Measurements from ENCODE around the gene ZNF354B.
"Not testable (repeated sequence)": the region's sequence is repeated elsewhere in the genome, so short reads cannot be mapped to it uniquely, and the experiment has no call there.

The ZNF354B gene

DNA sequence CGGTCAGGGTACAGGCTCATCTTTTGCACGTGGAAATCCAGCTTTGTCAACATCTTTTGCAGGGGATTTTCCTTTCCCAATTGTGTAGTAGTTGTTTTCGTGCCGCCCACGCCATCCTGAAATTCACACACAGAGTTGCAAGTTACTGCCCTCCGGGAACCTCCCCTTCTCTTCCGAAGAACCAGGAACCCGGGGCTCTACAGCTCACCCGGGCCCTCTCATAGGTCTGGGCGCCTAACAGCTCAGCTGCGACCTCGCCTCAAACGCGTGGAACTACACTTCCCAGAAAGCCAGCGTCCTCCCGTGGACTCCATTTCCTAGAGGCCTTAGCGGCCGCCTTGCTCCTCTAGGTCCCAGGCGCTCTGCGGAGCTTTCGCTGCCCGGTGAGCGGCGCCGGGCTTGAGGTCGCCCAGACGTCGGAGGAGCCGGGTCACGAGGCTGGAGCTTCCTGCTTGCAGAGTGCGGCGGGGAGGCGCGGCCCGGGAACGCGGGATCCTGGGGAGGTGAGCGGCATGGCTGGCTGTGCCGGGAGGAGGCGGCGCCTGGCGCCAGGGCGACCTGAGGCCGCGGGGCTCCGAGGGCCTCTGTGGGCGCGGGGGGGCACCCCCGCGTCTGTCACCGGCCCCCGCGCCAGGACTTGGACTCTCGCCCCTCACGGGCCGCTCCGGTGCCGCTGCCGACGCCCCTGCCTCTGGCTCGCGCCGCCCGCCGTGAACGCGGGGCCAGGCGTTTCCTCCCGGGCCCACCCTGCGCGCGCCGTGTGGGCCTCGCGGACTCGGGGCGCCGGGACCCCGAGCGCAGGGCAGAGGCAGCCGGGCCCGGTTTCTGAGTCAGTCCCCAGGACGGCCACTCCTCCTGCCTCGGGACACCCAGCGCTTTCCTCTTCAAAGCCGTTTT, at the start of gene ZNF354B:
TSS of gene ZNF354B (plus strand) at position 329 of the 897 bp plus-strand sequence. CDS start 1,095 bp downstream, outside the sequence.
- H3K36me3 Mint-ChIP-seq (ENCODE audit: low read depth), result peaks cover 27% of the 10 kb centered on the region
- peaks cover 31% of the 10 kb centered on the region for H3K4me1 Mint-ChIP-seq (ENCODE audit: low read depth)
- H3K27ac Mint-ChIP-seq, result peak within 1 kb of the TSS; percentile 75
- H3K9me3 Mint-ChIP-seq, result no peaks in the 10 kb centered on the region
- H3K4me3 Mint-ChIP-seq, result peak within 1 kb of the TSS; percentile 86
- peaks cover 4% of the 10 kb centered on the region for H3K27me3 Mint-ChIP-seq

DNA sequence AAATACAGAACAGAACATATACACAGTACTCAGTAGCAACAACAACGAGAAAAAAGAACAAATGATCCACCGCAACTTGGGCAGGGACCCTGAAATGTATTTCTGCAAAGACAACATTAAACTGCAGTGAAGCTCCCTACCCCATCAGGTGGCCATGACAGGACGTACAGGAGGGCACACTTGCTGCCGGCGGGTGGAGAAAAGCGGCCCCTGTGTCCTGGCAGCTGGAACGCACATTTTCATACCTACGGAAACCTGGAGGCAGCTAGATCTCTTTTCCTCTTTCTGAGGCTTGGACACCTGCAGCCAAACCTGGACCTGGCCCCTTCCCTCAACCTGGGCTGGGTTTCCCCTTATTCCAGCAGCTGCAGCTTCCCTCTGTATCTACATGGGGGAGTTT, 42.2 kb upstream of the ZNF354B start:
- H3K27ac Mint-ChIP-seq, result no peak overlapping the region
- no peak overlapping the region for H3K4me3 Mint-ChIP-seq
- H3K27me3 Mint-ChIP-seq, result peaks cover 8% of the 10 kb centered on the region
- no peaks in the 10 kb centered on the region for H3K4me1 Mint-ChIP-seq (ENCODE audit: low read depth)
- H3K36me3 Mint-ChIP-seq (ENCODE audit: low read depth), result no peaks in the 10 kb centered on the region
- no peaks in the 10 kb centered on the region for H3K9me3 Mint-ChIP-seq

DNA sequence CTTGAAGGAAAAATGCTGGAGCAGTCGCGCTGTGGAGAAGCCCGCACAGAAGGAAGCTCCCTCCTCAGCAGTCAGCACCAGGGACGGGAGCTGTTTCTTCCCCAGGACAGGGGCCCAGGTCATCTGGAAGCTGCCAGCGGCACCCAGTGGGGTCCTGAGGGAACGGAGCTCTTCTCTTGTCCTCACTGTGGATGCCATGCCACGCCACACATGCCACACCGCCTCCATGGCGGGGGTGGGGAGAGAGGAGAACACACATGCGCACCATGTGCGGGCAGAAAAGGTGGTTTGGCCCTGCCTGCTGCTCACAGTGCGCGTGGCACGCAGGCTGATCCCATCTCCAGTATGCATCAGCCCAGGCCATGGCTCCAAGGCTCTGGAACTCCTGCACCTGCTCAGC, 41.7 kb upstream of the ZNF354B start:
- H3K9me3 Mint-ChIP-seq, result no peaks in the 10 kb centered on the region
- no peaks in the 10 kb centered on the region for H3K36me3 Mint-ChIP-seq (ENCODE audit: low read depth)
- H3K27me3 Mint-ChIP-seq, result peaks cover 4% of the 10 kb centered on the region
- H3K4me1 Mint-ChIP-seq (ENCODE audit: low read depth), result no peaks in the 10 kb centered on the region
- no peak overlapping the region for H3K27ac Mint-ChIP-seq
- no peak overlapping the region for H3K4me3 Mint-ChIP-seq

GRCh38 chr5:178820001-178820400, 39.8 kb upstream of the ZNF354B start:
- Mint-ChIP-seq H3K27me3 (peaks cover 4% of the 10 kb centered on the region), H3K36me3 (ENCODE audit: low read depth) (no peaks in the 10 kb centered on the region), H3K27ac (no peak overlapping the region), H3K9me3 (no peaks in the 10 kb centered on the region), H3K4me1 (ENCODE audit: low read depth) (no peaks in the 10 kb centered on the region), H3K4me3 (no peak overlapping the region)

- Mint-ChIP-seq H3K27ac (no peak overlapping the region), H3K9me3 (no peaks in the 10 kb centered on the region), H3K4me3 (no peak overlapping the region), H3K4me1 (ENCODE audit: low read depth) (no peaks in the 10 kb centered on the region), H3K27me3 (peaks cover 4% of the 10 kb centered on the region), H3K36me3 (ENCODE audit: low read depth) (no peaks in the 10 kb centered on the region)
Measured at GRCh38 chr5:178825444-178825843, 34.3 kb upstream of the ZNF354B start.

- Mint-ChIP-seq H3K36me3 (ENCODE audit: low read depth) (no peaks in the 10 kb centered on the region), H3K27me3 (peaks cover 4% of the 10 kb centered on the region), H3K4me1 (ENCODE audit: low read depth) (no peaks in the 10 kb centered on the region), H3K9me3 (no peaks in the 10 kb centered on the region), H3K4me3 (no peak overlapping the region), H3K27ac (no peak overlapping the region)
Measured at GRCh38 chr5:178826216-178826615, 33.5 kb upstream of the ZNF354B start.

DNA sequence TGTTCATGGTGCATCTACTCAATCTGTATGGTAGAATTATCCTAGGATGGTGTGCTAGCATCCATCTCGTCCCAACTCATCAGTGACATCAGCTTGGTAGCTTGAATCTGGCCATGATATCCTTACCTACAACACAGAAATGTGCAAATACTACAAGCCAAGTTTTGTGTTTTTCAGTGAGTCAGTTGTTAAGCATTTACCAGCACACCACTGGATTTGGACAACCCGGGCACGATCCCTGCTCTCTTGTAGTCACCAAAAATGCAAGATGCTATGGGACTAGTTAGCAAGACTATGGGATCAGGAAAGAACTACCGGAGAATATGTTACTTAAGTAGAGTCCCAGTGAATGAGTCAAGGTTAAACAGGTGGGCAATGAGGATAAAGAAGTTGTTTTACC, 32.1 kb upstream of the ZNF354B start:
- no peaks in the 10 kb centered on the region for H3K4me1 Mint-ChIP-seq (ENCODE audit: low read depth)
- no peak overlapping the region for H3K27ac Mint-ChIP-seq
- H3K9me3 Mint-ChIP-seq, result no peaks in the 10 kb centered on the region

DNA sequence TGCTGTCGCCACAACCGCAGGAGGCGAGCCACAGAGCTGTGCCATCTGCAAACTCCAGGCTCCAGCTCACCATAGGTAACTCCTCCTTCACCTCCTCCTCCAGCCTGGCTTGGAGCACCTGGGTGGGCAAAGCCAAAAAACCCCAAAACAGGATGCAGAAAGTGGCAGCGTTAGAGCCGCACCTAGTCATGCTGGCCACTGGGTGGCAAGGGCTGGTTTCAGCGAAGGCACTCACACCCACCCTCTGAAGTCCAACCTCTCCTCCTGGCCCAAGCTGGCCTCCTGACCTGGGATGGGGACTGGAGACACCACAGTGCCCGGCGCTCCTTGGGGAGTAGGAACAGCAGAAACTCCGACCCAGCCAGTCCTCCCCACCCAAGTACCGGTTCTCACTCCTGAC, 28.7 kb upstream of the ZNF354B start:
- H3K4me3 Mint-ChIP-seq, result no peak overlapping the region
- peaks cover 3% of the 10 kb centered on the region for H3K27me3 Mint-ChIP-seq
- H3K9me3 Mint-ChIP-seq, result no peaks in the 10 kb centered on the region
- H3K36me3 Mint-ChIP-seq (ENCODE audit: low read depth), result no peaks in the 10 kb centered on the region
- no peaks in the 10 kb centered on the region for H3K4me1 Mint-ChIP-seq (ENCODE audit: low read depth)
- no peak overlapping the region for H3K27ac Mint-ChIP-seq

More for the DNA sequence above, 32.1 kb upstream of the ZNF354B start:
- no peak overlapping the region for H3K4me3 Mint-ChIP-seq
- no peaks in the 10 kb centered on the region for H3K36me3 Mint-ChIP-seq (ENCODE audit: low read depth)
- H3K27me3 Mint-ChIP-seq, result no peaks in the 10 kb centered on the region

DNA sequence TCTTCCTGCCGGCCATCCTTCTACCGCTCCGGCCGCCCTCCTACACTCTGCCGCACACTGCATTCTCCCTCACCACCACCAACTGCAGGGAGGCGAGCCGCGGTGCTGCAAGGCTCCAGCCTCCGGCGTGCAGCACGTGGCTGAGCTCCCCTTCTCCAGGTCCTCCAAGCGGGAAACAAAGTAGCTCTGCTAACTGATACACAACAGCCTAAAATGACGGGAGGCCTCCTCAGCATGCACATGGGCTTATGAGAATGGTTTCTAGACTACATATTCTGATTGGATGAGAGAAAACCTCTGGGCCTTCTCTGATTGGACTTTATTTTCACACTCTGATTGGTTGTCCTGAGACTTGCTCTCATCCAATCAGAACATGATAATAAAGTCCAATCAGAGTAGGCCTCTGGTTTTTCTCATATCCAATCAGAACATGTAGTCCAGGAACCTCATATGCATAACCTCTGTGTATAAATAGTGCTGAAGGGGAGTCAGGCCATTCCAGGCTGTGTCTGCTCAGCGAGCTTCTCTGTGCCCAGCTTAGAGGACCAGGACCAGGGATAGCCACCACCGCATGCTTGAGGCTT, 27.0 kb upstream of the ZNF354B start:
- no peaks in the 10 kb centered on the region for H3K9me3 Mint-ChIP-seq
- no peaks in the 10 kb centered on the region for H3K4me1 Mint-ChIP-seq (ENCODE audit: low read depth)
- no peak overlapping the region for H3K27ac Mint-ChIP-seq
- H3K36me3 Mint-ChIP-seq (ENCODE audit: low read depth), result no peaks in the 10 kb centered on the region
- peaks cover 3% of the 10 kb centered on the region for H3K27me3 Mint-ChIP-seq
- no peak overlapping the region for H3K4me3 Mint-ChIP-seq

DNA sequence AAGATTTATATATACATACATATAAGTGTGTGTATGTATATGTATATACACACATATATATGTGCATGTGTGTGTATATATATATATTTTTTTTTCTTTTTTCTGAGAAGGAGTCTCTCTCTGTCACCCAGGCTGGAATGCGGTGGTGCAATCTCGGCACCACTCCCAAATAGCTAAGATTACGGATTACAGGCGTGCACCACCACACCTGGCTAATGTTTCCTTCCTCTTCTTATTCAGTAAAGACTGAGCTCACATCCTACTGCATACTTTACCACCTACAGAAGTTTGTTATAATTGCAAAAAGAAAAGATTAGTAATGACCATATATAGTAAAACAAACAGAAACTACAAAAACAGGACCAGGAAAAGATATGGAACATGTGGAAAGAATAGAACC, 23.1 kb upstream of the ZNF354B start:
- no peak overlapping the region for H3K4me3 Mint-ChIP-seq
- H3K4me1 Mint-ChIP-seq (ENCODE audit: low read depth), result no peaks in the 10 kb centered on the region
- H3K27ac Mint-ChIP-seq, result no peak overlapping the region
- H3K9me3 Mint-ChIP-seq, result no peaks in the 10 kb centered on the region
- H3K27me3 Mint-ChIP-seq, result peaks cover 3% of the 10 kb centered on the region
- H3K36me3 Mint-ChIP-seq (ENCODE audit: low read depth), result no peaks in the 10 kb centered on the region

DNA sequence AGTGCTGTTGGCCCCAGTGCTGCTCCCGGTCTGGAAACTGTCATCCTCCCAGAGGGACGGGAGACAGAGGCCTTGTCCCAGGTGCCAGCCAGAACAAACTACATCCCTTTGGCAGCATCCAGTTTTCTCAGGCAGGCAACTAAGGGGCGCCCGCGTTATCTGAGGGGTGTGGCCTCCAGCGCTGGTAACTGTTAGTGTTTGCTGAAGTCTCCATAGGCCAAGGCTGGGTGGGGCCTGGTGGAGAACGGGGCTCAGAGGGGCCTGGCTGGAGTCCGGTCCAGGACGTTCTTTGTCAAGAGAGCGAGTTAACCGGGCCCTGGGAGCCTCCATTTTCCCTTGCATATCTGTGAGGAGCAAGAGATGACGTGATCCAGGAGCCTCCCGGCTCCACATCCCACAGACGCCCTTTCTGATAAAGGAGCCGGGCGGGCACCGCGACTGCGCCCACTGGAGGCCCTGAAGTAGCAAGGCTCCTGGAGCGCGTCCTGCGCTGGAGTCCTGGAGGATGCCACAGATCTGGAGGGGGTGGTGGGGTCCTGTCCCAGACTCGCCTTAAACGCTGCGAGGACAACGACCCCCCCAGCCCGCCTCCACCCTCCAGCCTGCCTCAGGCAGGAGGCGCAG, 20.9 kb upstream of the ZNF354B start:
- not testable (repeated sequence) for H3K9me3 Mint-ChIP-seq; H3K4me1 Mint-ChIP-seq (ENCODE audit: low read depth); H3K27me3 Mint-ChIP-seq; H3K36me3 Mint-ChIP-seq (ENCODE audit: low read depth); H3K4me3 Mint-ChIP-seq; H3K27ac Mint-ChIP-seq

DNA sequence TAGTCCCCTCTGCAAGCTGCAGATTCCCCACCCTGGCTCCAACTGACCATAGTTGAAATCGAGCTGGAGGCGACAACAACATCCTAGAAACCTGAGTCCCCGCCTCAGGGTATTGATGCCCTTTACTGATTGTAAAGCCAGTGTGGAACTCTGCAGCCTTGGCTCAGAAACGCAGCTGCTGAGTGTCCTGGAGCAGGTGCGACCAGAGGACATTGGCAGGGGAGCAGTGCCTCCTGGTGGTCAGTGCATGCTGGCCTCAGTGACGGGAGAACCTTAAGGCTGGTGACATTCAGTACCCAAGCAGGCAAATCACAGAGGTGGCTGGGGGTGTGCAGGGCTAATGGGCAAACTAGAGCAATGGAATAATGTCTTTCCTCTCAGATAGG, 20.4 kb upstream of the ZNF354B start:
- H3K27me3 Mint-ChIP-seq, result no peaks in the 10 kb centered on the region
- H3K4me3 Mint-ChIP-seq, result no peak overlapping the region
- H3K27ac Mint-ChIP-seq, result no peak overlapping the region
- no peaks in the 10 kb centered on the region for H3K4me1 Mint-ChIP-seq (ENCODE audit: low read depth)
- no peaks in the 10 kb centered on the region for H3K9me3 Mint-ChIP-seq
- no peaks in the 10 kb centered on the region for H3K36me3 Mint-ChIP-seq (ENCODE audit: low read depth)

DNA sequence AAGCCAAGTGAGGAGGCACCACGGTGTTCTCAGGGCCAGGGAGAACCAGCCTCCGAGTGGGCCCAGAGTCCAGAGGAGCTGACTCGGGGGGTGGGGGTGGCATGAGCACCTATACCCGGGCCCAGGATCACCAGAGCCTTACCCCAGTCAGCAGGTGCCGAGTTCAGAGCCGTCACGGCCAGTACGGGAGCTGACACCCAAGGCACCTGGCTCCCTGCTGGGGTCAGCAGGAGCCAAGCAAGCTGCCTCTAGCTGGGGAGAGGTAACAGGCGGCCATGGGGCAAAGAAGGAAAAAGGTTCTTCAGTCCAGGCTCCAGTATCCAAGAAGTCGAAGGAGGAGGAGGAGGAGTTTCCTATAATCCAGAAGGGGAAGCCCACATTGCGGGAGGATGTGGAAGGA, 19.4 kb upstream of the ZNF354B start:
- H3K27ac Mint-ChIP-seq; H3K9me3 Mint-ChIP-seq; H3K27me3 Mint-ChIP-seq; H3K4me1 Mint-ChIP-seq (ENCODE audit: low read depth); H3K36me3 Mint-ChIP-seq (ENCODE audit: low read depth); H3K4me3 Mint-ChIP-seq: not testable (repeated sequence)

- H3K27ac Mint-ChIP-seq, result no peak overlapping the region
- no peaks in the 10 kb centered on the region for H3K9me3 Mint-ChIP-seq
- no peak overlapping the region for H3K4me3 Mint-ChIP-seq
- no peaks in the 10 kb centered on the region for H3K36me3 Mint-ChIP-seq (ENCODE audit: low read depth)
- peaks cover 18% of the 10 kb centered on the region for H3K27me3 Mint-ChIP-seq
- H3K4me1 Mint-ChIP-seq (ENCODE audit: low read depth), result no peaks in the 10 kb centered on the region
Measured at GRCh38 chr5:178849316-178849715, 10.4 kb upstream of the ZNF354B start.

DNA sequence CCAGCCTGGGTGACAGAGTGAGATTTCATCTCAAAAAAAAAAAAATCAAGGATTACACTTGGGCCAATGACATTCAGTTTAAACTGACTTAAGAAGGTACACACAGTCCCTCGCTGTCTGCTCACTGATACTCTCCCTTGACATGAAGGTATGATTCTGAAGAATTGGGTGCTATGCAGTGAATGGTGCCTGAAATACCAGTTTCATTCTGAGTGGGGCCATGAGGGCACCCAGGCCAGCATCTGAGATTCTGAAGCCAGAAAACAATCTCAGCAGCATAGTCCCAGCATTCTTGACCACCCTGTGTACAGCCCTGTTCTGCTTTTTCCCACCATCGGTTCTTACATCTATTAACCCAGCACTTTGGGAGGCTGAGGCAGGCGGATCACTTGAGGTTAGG, 7.8 kb upstream of the ZNF354B start:
- Mint-ChIP-seq H3K4me3 (no peak overlapping the region), H3K27me3 (peaks cover 26% of the 10 kb centered on the region), H3K4me1 (ENCODE audit: low read depth) (no peaks in the 10 kb centered on the region), H3K27ac (no peak overlapping the region), H3K36me3 (ENCODE audit: low read depth) (no peaks in the 10 kb centered on the region), H3K9me3 (no peaks in the 10 kb centered on the region)

All from stimulated activated naive CD8-positive, alpha-beta T cell treated with anti-CD3 and anti-CD28 coated beads, Interleukin-15, Interleukin-2, amounts not matched to agents 100 ng/mL and 50 ng/mL, for 24 hours (primary cell).